HCT116 (cell line): ENCODE results near the gene CNNM4. TPM values are rescaled to one million over a fixed set of nuclear protein-coding genes. Genes with fewer than 3 reads are reported as not detected.

Source experiments
- ATAC-seq: fragments of 200-7000 bp; cut with Tn5 transposase; 2 replicates; pipeline ENCODE4 v1.9.1; 2020; ENCODE audit warnings: mild to moderate bottlenecking, moderate library complexity
- BruUV-seq: library from RNA; stranded (reverse); fragments of 400-500 nt; replicated peaks from 2 replicates; lab custom pipeline; 2021; lab: Mats Ljungman, UMichigan
- CTCF ChIA-PET: fragments of 300-600 bp; sonication (Branson Sonifier 250); formaldehyde crosslinking; loops from one replicate; lab custom pipeline; 2021; ENCODE audit warnings: antibody characterized with exemption; lab: Charles Lee
- POLR2A ChIA-PET: fragments of 300-600, 350-600 bp; sonication (Branson Sonifier 250); formaldehyde crosslinking; loops from one replicate; lab custom pipeline; 2021; ENCODE audit warnings: antibody characterized with exemption; lab: Charles Lee
- RAD21 ChIA-PET, 2 experiments: fragments of 300-600 bp; sonication (Branson Sonifier 250); formaldehyde crosslinking; loops; one replicate each; lab custom pipeline; 2023; ENCODE audit warnings: low total read pairs in 2 of 2; ENCODE audit not compliant: uncharacterized antibody in 2 of 2, unreplicated experiment in 2 of 2, low non-redundant PET in 1 of 2; lab: Charles Lee
- DNase-seq: peaks from one replicate; pipeline ENCODE4 v3.0.0-alpha.2; 2010; ENCODE audit warnings: low read depth, low spot score
- H2AFZ ChIP-seq: fragments of 200-600 bp; shearing (Covaris generic), sonication (generic); 2 replicates; pipeline ENCODE4 v1.6.1; 2017; ENCODE audit warnings: low read depth, mixed run types, mixed read lengths, antibody characterized with exemption, low read length; ENCODE audit not compliant: poor library complexity, severe bottlenecking
- H3K27ac ChIP-seq: 2 replicates; pipeline ENCODE4 v1.5.1; 2012; ENCODE audit warnings: low read depth, low read length
- H3K27me3 ChIP-seq: fragments of 200-600 bp; sonication (generic); 2 replicates; pipeline ENCODE4 v1.6.1; 2016; ENCODE audit warnings: mixed run types, low read length, mixed read lengths; ENCODE audit not compliant: insufficient read depth
- H3K36me3 ChIP-seq, 2 experiments: fragments of 200-500 bp in 1 of 2; fragments of 200-600 bp in 1 of 2; sonication (Bioruptor generic) in 1 of 2; sonication (generic) in 1 of 2; 2 replicates each; pipeline versions ENCODE4 v1.5.1 to v1.6.1; 2014 to 2016; ENCODE audit warnings: low read length in 2 of 2, inconsistent platforms in 1 of 2, mixed read lengths in 1 of 2, mixed run types in 1 of 2; ENCODE audit not compliant: insufficient read depth in 2 of 2, control insufficient read depth in 1 of 2
- H3K4me1 ChIP-seq, 2 experiments: fragments of 200-600 bp in 1 of 2; sonication (generic) in 1 of 2; 2 replicates each; pipeline versions ENCODE4 v1.5.1 to v1.6.1; 2012 to 2017; ENCODE audit warnings: low read length in 2 of 2, inconsistent platforms in 1 of 2, mild to moderate bottlenecking in 1 of 2, mixed read lengths in 1 of 2, mixed run types in 1 of 2, moderate library complexity in 1 of 2; ENCODE audit not compliant: insufficient read depth in 2 of 2, control insufficient read depth in 1 of 2
- H3K4me2 ChIP-seq: fragments of 200-600 bp; sonication (generic); 2 replicates; pipeline ENCODE4 v1.6.1; 2017; ENCODE audit warnings: mixed run types, low read length, mixed read lengths
- H3K4me3 ChIP-seq, 2 experiments: fragments of 200-600 bp in 1 of 2; sonication (generic) in 1 of 2; replicated peaks in 1 of 2; 2 replicates each; pipeline ENCODE4 v1.5.1; 2011 to 2016; ENCODE audit warnings: low read length in 2 of 2, control low read depth in 1 of 2, low read depth in 1 of 2, mild to moderate bottlenecking in 1 of 2, mixed read lengths in 1 of 2, mixed run types in 1 of 2
- H3K79me2 ChIP-seq: fragments of 200-600 bp; sonication (generic); 2 replicates; pipeline ENCODE4 v1.6.1; 2017; ENCODE audit warnings: mild to moderate bottlenecking, mixed run types, low read length, moderate library complexity, mixed read lengths; ENCODE audit not compliant: insufficient read depth
- H3K9ac ChIP-seq: fragments of 200-600 bp; sonication (generic); 2 replicates; pipeline ENCODE4 v1.6.1; 2016; ENCODE audit warnings: low read length, mixed read lengths
- H3K9me2 ChIP-seq: fragments of 200-600 bp; sonication (generic), shearing (Covaris generic); 2 replicates; pipeline ENCODE4 v1.6.1; 2017; ENCODE audit warnings: mixed run types, mild to moderate bottlenecking, moderate library complexity; ENCODE audit not compliant: insufficient read depth
- H3K9me3 ChIP-seq, 2 experiments: fragments of 200-500 bp in 1 of 2; fragments of 200-600 bp in 1 of 2; sonication (Bioruptor generic) in 1 of 2; sonication (generic) in 1 of 2; 2 replicates each; pipeline ENCODE4 v1.6.1; 2014 to 2017; ENCODE audit warnings: low read length in 2 of 2, mixed read lengths in 2 of 2, inconsistent platforms in 1 of 2, low read depth in 1 of 2, mild to moderate bottlenecking in 1 of 2, mixed run types in 1 of 2, moderate library complexity in 1 of 2; ENCODE audit not compliant: control insufficient read depth in 1 of 2, insufficient read depth in 1 of 2
- H4K20me1 ChIP-seq: fragments of 200-600 bp; sonication (generic), shearing (Covaris generic); 2 replicates; pipeline ENCODE4 v1.6.1; 2017; ENCODE audit warnings: mixed run types, mild to moderate bottlenecking, moderate library complexity; ENCODE audit not compliant: insufficient read depth
- CEBPB ChIP-seq: IDR thresholded peaks from 2 replicates; pipeline ENCODE4 v1.6.1; 2012; ENCODE audit warnings: low read depth
- ELF1 ChIP-seq: IDR thresholded peaks from 2 replicates; pipeline ENCODE4 v1.6.1; 2012; ENCODE audit warnings: low read depth, borderline replicate concordance
- EZH2phosphoT487 ChIP-seq: fragments of 200-600 bp; IDR thresholded peaks from 2 replicates; pipeline ENCODE4 v1.6.1; 2018; ENCODE audit warnings: antibody characterized with exemption, borderline replicate concordance
- JUND ChIP-seq: IDR thresholded peaks from 2 replicates; pipeline ENCODE4 v1.6.1; 2012
- POLR2A ChIP-seq: IDR thresholded peaks from 2 replicates; pipeline ENCODE4 v1.7.0; 2011; ENCODE audit warnings: borderline replicate concordance; ENCODE audit not compliant: insufficient read depth, insufficient read length; ENCODE audit errors: extremely low read depth
- RAD21 ChIP-seq: IDR thresholded peaks from 2 replicates; pipeline ENCODE4 v1.6.1; 2012; ENCODE audit warnings: low read depth, mild to moderate bottlenecking
- SIN3A ChIP-seq: IDR thresholded peaks from 2 replicates; pipeline ENCODE4 v1.6.1; 2012; ENCODE audit warnings: low read depth
- TCF7L2 ChIP-seq: IDR thresholded peaks from 2 replicates; pipeline ENCODE4 v1.7.0; 2011; ENCODE audit warnings: borderline replicate concordance, inconsistent platforms; ENCODE audit not compliant: insufficient read depth, insufficient read length; ENCODE audit errors: extremely low read depth
- ZFX ChIP-seq: fragments of 450-650 bp; IDR thresholded peaks from 2 replicates; pipeline ENCODE4 v1.6.1; 2017
- ZNF274 ChIP-seq: fragments of 200-500 bp; sonication (Bioruptor generic); IDR thresholded peaks from 2 replicates; pipeline ENCODE4 v1.6.1; 2014; ENCODE audit warnings: mild to moderate bottlenecking, low read depth, low read length, inconsistent platforms
- intact Hi-C: fragments of 100-400 bp; cut with micrococcal nuclease; formaldehyde crosslinking; loops from 2 replicates; pipeline ENCODE4 v1.10.0; 2022
- total RNA-seq: library from RNA; stranded (reverse); gene quantifications from one replicate; pipeline ENCODE4 v1.2.1, GENCODE V29; 2021; ENCODE audit not compliant: unreplicated experiment
- TF ChIP-seq, protein P1 (sequence below), 3 experiments: fragments of 200-600 bp in 1 of 3; sonication (generic) in 1 of 3; IDR thresholded peaks in 2 of 3; conservative IDR thresholded peaks in 1 of 3; 2 replicates each; pipeline ENCODE4 v1.5.1; 2012 to 2017; ENCODE audit warnings: low read depth in 2 of 3, low read length in 2 of 3, antibody characterized with exemption in 1 of 3, borderline replicate concordance in 1 of 3, control low read depth in 1 of 3, mild to moderate bottlenecking in 1 of 3, mixed read lengths in 1 of 3, mixed run types in 1 of 3, moderate library complexity in 1 of 3; ENCODE audit not compliant: insufficient read depth in 1 of 3
- TF ChIP-seq, protein P2 (sequence below): IDR thresholded peaks from 2 replicates; pipeline ENCODE4 v1.6.1; 2012
- TF ChIP-seq, protein P3 (sequence below): IDR thresholded peaks from 2 replicates; pipeline ENCODE4 v1.6.1; 2012
- TF ChIP-seq, protein P4 (sequence below): IDR thresholded peaks from 2 replicates; pipeline ENCODE4 v1.6.1; 2012; ENCODE audit warnings: low read depth

The CNNM4 gene
- total RNA-seq, 1 experiment from 2014 or later = 7.9 TPM

DNA sequence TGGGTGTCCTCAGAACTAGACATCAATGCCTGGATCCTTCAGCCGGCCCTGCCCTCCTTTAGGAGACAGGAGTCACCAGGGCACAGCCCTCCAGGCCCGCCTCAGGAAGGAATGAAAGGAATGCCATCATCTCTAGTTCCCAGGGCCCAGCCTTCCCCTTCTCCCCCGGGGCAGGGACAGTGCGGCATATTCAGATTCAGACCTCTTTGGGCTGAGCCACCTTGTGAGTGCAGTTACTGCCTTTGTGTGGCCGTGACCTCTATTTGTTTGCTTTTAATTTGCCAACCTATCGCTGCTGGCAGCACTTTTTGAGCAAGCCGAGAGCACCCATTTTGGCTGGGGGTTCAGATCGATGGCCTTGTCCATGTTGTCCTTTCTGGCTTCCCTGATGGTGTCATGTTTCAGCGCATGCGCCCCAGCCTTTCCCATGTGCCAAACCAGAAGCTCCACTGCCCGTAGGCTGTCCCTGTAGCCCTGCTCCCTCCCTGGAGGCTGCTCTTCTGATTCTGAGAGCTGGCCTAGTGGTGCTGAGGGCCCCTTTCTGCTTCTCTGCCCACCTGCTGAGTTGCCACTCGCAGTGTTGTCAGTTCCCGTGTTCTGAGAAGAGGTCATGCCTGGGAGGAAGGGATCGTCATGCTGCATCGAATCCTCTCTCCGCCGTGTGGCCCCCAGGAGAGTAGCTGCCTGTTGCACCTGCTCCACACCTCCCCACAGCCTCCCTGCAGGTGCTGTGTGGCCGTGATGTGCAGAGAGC lies 72.2 kb downstream of the CNNM4 start:
- Histone ChIP-seq H2AFZ (no peak overlapping the region), H3K4me3 (no peak overlapping the region), H4K20me1 (no peaks in the 10 kb centered on the region), H3K9me2 (no peaks in the 10 kb centered on the region), H3K27ac (no peak overlapping the region; the same call in 1 of the 2 replicates), H3K4me2 (peak overlapping the region; percentile 14; the same call in 1 of the 2 replicates), H3K79me2 (no peaks in the 10 kb centered on the region), H3K36me3 (peaks cover 32 to 39% of the 10 kb centered on the region in 2 experiments; a peak in 3 of 4 replicates), H3K9ac (no peak overlapping the region), H3K27me3 (no peaks in the 10 kb centered on the region), H3K9me3 (no peaks in the 10 kb centered on the region), H3K4me1 (peaks cover 0 to 12% of the 10 kb centered on the region in 2 experiments; a peak in 2 of 4 replicates)
- no peak for DNase-seq
- TF ChIP-seq SIN3A (no peak), CEBPB (no peak), ZFX (no peak), JUND (no peak), ELF1 (no peak), ZNF274 (no peak), RAD21 (no peak), POLR2A (no peak), EZH2phosphoT487 (no peak), TCF7L2 (no peak)
- TF ChIP-seq, protein P1, sequence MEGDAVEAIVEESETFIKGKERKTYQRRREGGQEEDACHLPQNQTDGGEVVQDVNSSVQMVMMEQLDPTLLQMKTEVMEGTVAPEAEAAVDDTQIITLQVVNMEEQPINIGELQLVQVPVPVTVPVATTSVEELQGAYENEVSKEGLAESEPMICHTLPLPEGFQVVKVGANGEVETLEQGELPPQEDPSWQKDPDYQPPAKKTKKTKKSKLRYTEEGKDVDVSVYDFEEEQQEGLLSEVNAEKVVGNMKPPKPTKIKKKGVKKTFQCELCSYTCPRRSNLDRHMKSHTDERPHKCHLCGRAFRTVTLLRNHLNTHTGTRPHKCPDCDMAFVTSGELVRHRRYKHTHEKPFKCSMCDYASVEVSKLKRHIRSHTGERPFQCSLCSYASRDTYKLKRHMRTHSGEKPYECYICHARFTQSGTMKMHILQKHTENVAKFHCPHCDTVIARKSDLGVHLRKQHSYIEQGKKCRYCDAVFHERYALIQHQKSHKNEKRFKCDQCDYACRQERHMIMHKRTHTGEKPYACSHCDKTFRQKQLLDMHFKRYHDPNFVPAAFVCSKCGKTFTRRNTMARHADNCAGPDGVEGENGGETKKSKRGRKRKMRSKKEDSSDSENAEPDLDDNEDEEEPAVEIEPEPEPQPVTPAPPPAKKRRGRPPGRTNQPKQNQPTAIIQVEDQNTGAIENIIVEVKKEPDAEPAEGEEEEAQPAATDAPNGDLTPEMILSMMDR (IDR thresholded peaks at IDR 0.05 in 2 of 3, conservative IDR thresholded peaks at IDR 0.05 in 1 of 3; ENCODE audit: borderline replicate concordance in 1 of 3, insufficient read depth in 1 of 3, low read depth in 2 of 3, low read length in 2 of 3) = no peak
- TF ChIP-seq, protein P2, sequence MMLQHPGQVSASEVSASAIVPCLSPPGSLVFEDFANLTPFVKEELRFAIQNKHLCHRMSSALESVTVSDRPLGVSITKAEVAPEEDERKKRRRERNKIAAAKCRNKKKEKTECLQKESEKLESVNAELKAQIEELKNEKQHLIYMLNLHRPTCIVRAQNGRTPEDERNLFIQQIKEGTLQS = no peak
- TF ChIP-seq, protein P3, sequence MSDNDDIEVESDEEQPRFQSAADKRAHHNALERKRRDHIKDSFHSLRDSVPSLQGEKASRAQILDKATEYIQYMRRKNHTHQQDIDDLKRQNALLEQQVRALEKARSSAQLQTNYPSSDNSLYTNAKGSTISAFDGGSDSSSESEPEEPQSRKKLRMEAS = no peak
- TF ChIP-seq, protein P4, sequence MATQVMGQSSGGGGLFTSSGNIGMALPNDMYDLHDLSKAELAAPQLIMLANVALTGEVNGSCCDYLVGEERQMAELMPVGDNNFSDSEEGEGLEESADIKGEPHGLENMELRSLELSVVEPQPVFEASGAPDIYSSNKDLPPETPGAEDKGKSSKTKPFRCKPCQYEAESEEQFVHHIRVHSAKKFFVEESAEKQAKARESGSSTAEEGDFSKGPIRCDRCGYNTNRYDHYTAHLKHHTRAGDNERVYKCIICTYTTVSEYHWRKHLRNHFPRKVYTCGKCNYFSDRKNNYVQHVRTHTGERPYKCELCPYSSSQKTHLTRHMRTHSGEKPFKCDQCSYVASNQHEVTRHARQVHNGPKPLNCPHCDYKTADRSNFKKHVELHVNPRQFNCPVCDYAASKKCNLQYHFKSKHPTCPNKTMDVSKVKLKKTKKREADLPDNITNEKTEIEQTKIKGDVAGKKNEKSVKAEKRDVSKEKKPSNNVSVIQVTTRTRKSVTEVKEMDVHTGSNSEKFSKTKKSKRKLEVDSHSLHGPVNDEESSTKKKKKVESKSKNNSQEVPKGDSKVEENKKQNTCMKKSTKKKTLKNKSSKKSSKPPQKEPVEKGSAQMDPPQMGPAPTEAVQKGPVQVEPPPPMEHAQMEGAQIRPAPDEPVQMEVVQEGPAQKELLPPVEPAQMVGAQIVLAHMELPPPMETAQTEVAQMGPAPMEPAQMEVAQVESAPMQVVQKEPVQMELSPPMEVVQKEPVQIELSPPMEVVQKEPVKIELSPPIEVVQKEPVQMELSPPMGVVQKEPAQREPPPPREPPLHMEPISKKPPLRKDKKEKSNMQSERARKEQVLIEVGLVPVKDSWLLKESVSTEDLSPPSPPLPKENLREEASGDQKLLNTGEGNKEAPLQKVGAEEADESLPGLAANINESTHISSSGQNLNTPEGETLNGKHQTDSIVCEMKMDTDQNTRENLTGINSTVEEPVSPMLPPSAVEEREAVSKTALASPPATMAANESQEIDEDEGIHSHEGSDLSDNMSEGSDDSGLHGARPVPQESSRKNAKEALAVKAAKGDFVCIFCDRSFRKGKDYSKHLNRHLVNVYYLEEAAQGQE = no peak
- ChIA-PET CTCF (no interaction called here), POLR2A (no interaction called here), RAD21 (no interaction called here)
- intact Hi-C loops = no loop called here
- no TSS peak for BruUV-seq
- ATAC-seq = peak; percentile 72
